Activated T-helper 1 cell treated with anti-CD3 and anti-CD28 coated beads, Interleukin-12 subunit alpha, Interleukin-12 subunit beta, Interleukin-2, Interleukin-4 antibody, amounts not matched to agents 30 ng/mL and 10 ng/mL and 1 ng/mL, durations not matched to agents 14 hours and 24 hours and 36 hours (primary cell): Measurements from ENCODE around the gene RHCE. TPM values are rescaled to one million over a fixed set of nuclear protein-coding genes. Genes with fewer than 3 reads are reported as not detected.
"Not testable (repeated sequence)": the region's sequence is repeated elsewhere in the genome, so short reads cannot be mapped to it uniquely, and the experiment has no call there.

Source experiments
- DNase-seq: peaks from one replicate; pipeline ENCODE4 v3.0.0; 2021; ENCODE audit warnings: low spot score
- H3K27ac Mint-ChIP-seq: one replicate; pipeline ENCODE4 v1.8.0; 2021; ENCODE audit warnings: mild to moderate bottlenecking, mixed read lengths
- H3K27me3 Mint-ChIP-seq: one replicate; pipeline ENCODE4 v1.8.0; 2022; ENCODE audit warnings: mild to moderate bottlenecking, moderate library complexity, mixed read lengths; ENCODE audit not compliant: insufficient read depth
- H3K36me3 Mint-ChIP-seq: one replicate; pipeline ENCODE4 v1.8.0; 2021; ENCODE audit warnings: low read depth, mixed read lengths
- H3K4me1 Mint-ChIP-seq: one replicate; pipeline ENCODE4 v1.8.0; 2021; ENCODE audit warnings: low read depth, mixed read lengths
- H3K4me3 Mint-ChIP-seq: one replicate; pipeline ENCODE4 v1.8.0; 2021; ENCODE audit warnings: mild to moderate bottlenecking, moderate library complexity, mixed read lengths
- H3K9me3 Mint-ChIP-seq: one replicate; pipeline ENCODE4 v1.8.0; 2021; ENCODE audit warnings: mixed read lengths
- intact Hi-C: fragments of 100-400 bp; cut with micrococcal nuclease; formaldehyde crosslinking; loops from one replicate; pipeline ENCODE4 v1.15.1; 2024
- total RNA-seq: library from RNA; stranded (reverse); gene quantifications from 2 replicates; pipeline ENCODE4 v1.2.3, GENCODE V29; 2022

Gene RHCE
- total RNA-seq, 1 donor from 2014 or later: not detected

GRCh38 chr1:25430967-25431881, 10.6 kb upstream of the RHCE start:
- no peak for DNase-seq

GRCh38 chr1:25430073-25430966, 9.7 kb upstream of the RHCE start, which contains the start of gene MACO1:
Gene MACO1 (plus strand): TSS chr1:25430897. CDS start chr1:25431099, 202 bp downstream.
- intact Hi-C loops: loop anchor here (1.0 to 5.0 kb wide), 6 partner anchors 17 to 390 kb away; partner anchors contain the start of genes MAN1C1, RSRP1 and TMEM50A
- peak within 1 kb of the TSS; percentile 98 for H3K27ac Mint-ChIP-seq
- DNase-seq: peak; percentile 96
- H3K27me3 Mint-ChIP-seq: peaks cover 3% of the 10 kb centered on the region
- H3K4me1 Mint-ChIP-seq: peaks cover 43% of the 10 kb centered on the region
- H3K9me3 Mint-ChIP-seq: no peaks in the 10 kb centered on the region
- H3K36me3 Mint-ChIP-seq: peaks cover 5% of the 10 kb centered on the region
- H3K4me3 Mint-ChIP-seq: peak within 1 kb of the TSS; percentile 97

More at GRCh38 chr1:25430967-25431881, 10.6 kb upstream of the RHCE start:
- Mint-ChIP-seq H3K4me1 (peaks cover 52% of the 10 kb centered on the region), H3K36me3 (peaks cover 5% of the 10 kb centered on the region), H3K9me3 (no peaks in the 10 kb centered on the region), H3K4me3 (peak overlapping the region; percentile 97), H3K27ac (peak overlapping the region; percentile 61), H3K27me3 (peaks cover 3% of the 10 kb centered on the region)
- intact Hi-C loops: loop anchor here (1.0 to 5.0 kb wide), 6 partner anchors 16 to 389 kb away; partner anchors contain the start of genes MAN1C1, RSRP1 and TMEM50A

- Mint-ChIP-seq H3K4me1 (peaks cover 26% of the 10 kb centered on the region), H3K27ac (peak overlapping the region; percentile 57), H3K4me3 (peak overlapping the region; percentile 79), H3K9me3 (no peaks in the 10 kb centered on the region), H3K27me3 (peaks cover 9% of the 10 kb centered on the region), H3K36me3 (peaks cover 1% of the 10 kb centered on the region)
- intact Hi-C loops: no loop called here
- no peak for DNase-seq
Observed at GRCh38 chr1:25428475-25429166, 8.0 kb upstream of the RHCE start.

GRCh38 chr1:25427696-25428095, 7.1 kb upstream of the RHCE start:
- peaks cover 1% of the 10 kb centered on the region for H3K36me3 Mint-ChIP-seq
- no peaks in the 10 kb centered on the region for H3K9me3 Mint-ChIP-seq
- intact Hi-C loops: no loop called here
- no peak overlapping the region for H3K4me3 Mint-ChIP-seq
- peaks cover 11% of the 10 kb centered on the region for H3K27me3 Mint-ChIP-seq
- no peak for DNase-seq
- no peak overlapping the region for H3K27ac Mint-ChIP-seq
- peaks cover 16% of the 10 kb centered on the region for H3K4me1 Mint-ChIP-seq

GRCh38 chr1:25425098-25426085, 4.8 kb upstream of the RHCE start:
- Mint-ChIP-seq H3K9me3 (no peaks in the 10 kb centered on the region), H3K4me1 (peaks cover 5% of the 10 kb centered on the region), H3K4me3 (no peak overlapping the region), H3K27me3 (peaks cover 14% of the 10 kb centered on the region), H3K36me3 (no peaks in the 10 kb centered on the region), H3K27ac (no peak overlapping the region)
- DNase-seq: no peak
- intact Hi-C loops: no loop called here

GRCh38 chr1:25423206-25423605, 2.6 kb upstream of the RHCE start:
- H3K36me3 Mint-ChIP-seq, H3K27ac Mint-ChIP-seq, intact Hi-C loops, DNase-seq, H3K4me1 Mint-ChIP-seq, H3K9me3 Mint-ChIP-seq, H3K4me3 Mint-ChIP-seq: not testable (repeated sequence)
- peaks cover 11% of the 10 kb centered on the region for H3K27me3 Mint-ChIP-seq

GRCh38 chr1:25419339-25419738, 1.3 kb downstream of the RHCE start:
- DNase-seq, H3K27ac Mint-ChIP-seq, intact Hi-C loops, H3K4me1 Mint-ChIP-seq, H3K4me3 Mint-ChIP-seq, H3K9me3 Mint-ChIP-seq, H3K36me3 Mint-ChIP-seq: not testable (repeated sequence)
- peaks cover 17% of the 10 kb centered on the region for H3K27me3 Mint-ChIP-seq

GRCh38 chr1:25417280-25417679, 3.3 kb downstream of the RHCE start:
- H3K4me3 Mint-ChIP-seq, intact Hi-C loops, H3K27me3 Mint-ChIP-seq, H3K4me1 Mint-ChIP-seq, H3K36me3 Mint-ChIP-seq, DNase-seq, H3K9me3 Mint-ChIP-seq, H3K27ac Mint-ChIP-seq: not testable (repeated sequence)

GRCh38 chr1:25414578-25414977, 6.0 kb downstream of the RHCE start:
- H3K36me3 Mint-ChIP-seq, H3K27ac Mint-ChIP-seq, H3K27me3 Mint-ChIP-seq, H3K4me1 Mint-ChIP-seq, H3K4me3 Mint-ChIP-seq, H3K9me3 Mint-ChIP-seq, DNase-seq, intact Hi-C loops: not testable (repeated sequence)

GRCh38 chr1:25414157-25414556, 6.5 kb downstream of the RHCE start:
- H3K4me3 Mint-ChIP-seq, intact Hi-C loops, H3K36me3 Mint-ChIP-seq, H3K27me3 Mint-ChIP-seq, DNase-seq, H3K27ac Mint-ChIP-seq, H3K4me1 Mint-ChIP-seq, H3K9me3 Mint-ChIP-seq: not testable (repeated sequence)

GRCh38 chr1:25412872-25413623, 7.6 kb downstream of the RHCE start:
- H3K4me1 Mint-ChIP-seq, H3K36me3 Mint-ChIP-seq, H3K4me3 Mint-ChIP-seq, H3K27ac Mint-ChIP-seq, intact Hi-C loops, DNase-seq, H3K27me3 Mint-ChIP-seq, H3K9me3 Mint-ChIP-seq: not testable (repeated sequence)
